Liver (tissue), 2 donors: ENCODE measurements around the gene ERGIC3.

Source experiments
- SP1 ChIP-seq: IDR thresholded peaks from 2 replicates; pipeline ENCODE4 v1.6.1; 2018; ENCODE audit warnings: antibody characterized with exemption, mild to moderate bottlenecking
- TAF1 ChIP-seq: conservative IDR thresholded peaks from 2 replicates; pipeline ENCODE4 v1.6.1; 2016; ENCODE audit warnings: antibody characterized with exemption, mild to moderate bottlenecking
- YY1 ChIP-seq: IDR thresholded peaks from 2 replicates; pipeline ENCODE4 v1.6.1; 2016; ENCODE audit warnings: antibody characterized with exemption, mild to moderate bottlenecking
- TF ChIP-seq, protein P1 (sequence below): IDR thresholded peaks from 2 replicates; pipeline ENCODE4 v1.6.1; 2016; ENCODE audit warnings: antibody characterized with exemption
- donor health status: healthy.

DNA sequence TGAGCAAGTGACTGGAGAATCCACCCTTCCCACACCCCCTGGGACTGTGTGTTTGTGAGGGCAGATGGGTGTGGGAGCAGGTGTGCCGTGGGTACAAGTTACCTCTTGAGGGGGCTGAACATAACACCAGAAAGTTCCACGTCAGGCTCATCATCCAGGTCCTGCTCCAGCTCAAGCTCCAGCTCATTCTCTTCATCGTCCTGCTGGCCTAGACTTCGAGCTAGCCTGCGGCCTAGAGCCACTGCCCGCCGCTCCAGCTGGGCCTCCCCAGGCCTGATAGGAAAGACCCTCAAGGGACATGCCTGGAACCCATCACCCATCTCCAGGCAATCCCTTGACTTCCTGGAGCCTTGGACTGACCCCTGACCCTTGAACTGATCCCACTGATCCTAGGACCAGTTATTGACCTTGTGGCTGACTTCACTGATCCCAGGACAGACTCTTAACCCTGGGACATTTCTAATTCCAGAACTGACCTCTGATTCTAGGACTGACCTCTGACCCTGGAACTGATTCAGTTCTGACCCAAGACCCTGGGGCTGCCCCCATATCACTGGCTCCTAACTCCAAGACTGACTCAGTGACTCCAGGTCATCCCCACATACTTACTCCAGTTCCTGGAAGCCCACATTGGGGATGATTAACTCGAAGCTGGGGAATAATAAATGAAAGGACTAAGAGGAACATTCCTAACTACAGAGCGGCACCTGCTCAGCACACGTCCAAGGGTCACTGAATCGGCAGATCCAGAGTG, 62.0 kb downstream of the ERGIC3 start:
- TF ChIP-seq, protein P1, sequence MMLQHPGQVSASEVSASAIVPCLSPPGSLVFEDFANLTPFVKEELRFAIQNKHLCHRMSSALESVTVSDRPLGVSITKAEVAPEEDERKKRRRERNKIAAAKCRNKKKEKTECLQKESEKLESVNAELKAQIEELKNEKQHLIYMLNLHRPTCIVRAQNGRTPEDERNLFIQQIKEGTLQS = no peak
- TF ChIP-seq TAF1 (no peak), YY1 (no peak), SP1 (no peak)
